ENCODE data around the gene FAM168A. TPM values are rescaled to one million over a fixed set of nuclear protein-coding genes. Genes with fewer than 3 reads are reported as not detected.

FAM168A gene
- total RNA-seq, 4 donors from 2014 or later: 17.5 to 43.4 (median 23.3) TPM

DNA sequence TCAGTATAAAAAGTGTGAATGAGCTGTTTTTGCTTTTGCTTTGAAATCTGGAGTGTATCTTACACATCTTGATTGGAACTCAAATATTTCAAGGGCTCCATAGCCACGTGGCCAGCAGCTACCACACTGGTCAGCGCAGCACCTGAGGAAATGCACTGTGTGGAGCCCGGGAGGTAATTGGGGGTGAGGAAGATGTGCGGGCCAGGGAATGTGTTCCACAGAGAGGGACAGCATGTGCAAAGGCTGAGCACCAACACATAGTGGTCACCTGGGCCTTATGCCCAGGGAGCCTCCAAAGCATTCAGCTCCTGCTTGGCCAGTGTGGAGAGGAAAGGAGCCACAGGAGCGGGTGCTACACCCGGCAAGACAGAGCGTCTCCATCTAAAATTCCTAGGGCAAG is 200.9 kb downstream of the FAM168A start:
- H3K36me3 ChIP-seq: no peaks in the 10 kb centered on the region
- TF ChIP-seq, protein P1, sequence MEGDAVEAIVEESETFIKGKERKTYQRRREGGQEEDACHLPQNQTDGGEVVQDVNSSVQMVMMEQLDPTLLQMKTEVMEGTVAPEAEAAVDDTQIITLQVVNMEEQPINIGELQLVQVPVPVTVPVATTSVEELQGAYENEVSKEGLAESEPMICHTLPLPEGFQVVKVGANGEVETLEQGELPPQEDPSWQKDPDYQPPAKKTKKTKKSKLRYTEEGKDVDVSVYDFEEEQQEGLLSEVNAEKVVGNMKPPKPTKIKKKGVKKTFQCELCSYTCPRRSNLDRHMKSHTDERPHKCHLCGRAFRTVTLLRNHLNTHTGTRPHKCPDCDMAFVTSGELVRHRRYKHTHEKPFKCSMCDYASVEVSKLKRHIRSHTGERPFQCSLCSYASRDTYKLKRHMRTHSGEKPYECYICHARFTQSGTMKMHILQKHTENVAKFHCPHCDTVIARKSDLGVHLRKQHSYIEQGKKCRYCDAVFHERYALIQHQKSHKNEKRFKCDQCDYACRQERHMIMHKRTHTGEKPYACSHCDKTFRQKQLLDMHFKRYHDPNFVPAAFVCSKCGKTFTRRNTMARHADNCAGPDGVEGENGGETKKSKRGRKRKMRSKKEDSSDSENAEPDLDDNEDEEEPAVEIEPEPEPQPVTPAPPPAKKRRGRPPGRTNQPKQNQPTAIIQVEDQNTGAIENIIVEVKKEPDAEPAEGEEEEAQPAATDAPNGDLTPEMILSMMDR (IDR thresholded peaks at IDR 0.05): no peak
- intact Hi-C loops (cut with DNase I; ENCODE audit: low total_unique reads) (no loop called here), in situ Hi-C loops (cut with MboI; ENCODE audit: low pct_ligation_motif_present in 1 of 4, low pct_unique_long_range_greater_than_20kb in 1 of 4, low sequenced_read_pairs in 3 of 4) (loop anchor here in 1 of 4 donors (10.0 kb wide), 1 partner anchor 52 kb away; no protein-coding TSS in a partner anchor)
- H3K4me3 ChIP-seq: no peak overlapping the region
- no peak overlapping the region for H3K27ac ChIP-seq
- H3K4me1 ChIP-seq: no peaks in the 10 kb centered on the region
- no peak for DNase-seq
- H3K9me3 ChIP-seq: no peaks in the 10 kb centered on the region
- WGBS, 2 donors (ENCODE audit: low coverage in 1 of 2): 87% methylated on average over 7 of the region's 7 CpGs; no CpG with 5 or more reads in 1 of the 2 donors
- H3K27me3 ChIP-seq: no peaks in the 10 kb centered on the region

DNA sequence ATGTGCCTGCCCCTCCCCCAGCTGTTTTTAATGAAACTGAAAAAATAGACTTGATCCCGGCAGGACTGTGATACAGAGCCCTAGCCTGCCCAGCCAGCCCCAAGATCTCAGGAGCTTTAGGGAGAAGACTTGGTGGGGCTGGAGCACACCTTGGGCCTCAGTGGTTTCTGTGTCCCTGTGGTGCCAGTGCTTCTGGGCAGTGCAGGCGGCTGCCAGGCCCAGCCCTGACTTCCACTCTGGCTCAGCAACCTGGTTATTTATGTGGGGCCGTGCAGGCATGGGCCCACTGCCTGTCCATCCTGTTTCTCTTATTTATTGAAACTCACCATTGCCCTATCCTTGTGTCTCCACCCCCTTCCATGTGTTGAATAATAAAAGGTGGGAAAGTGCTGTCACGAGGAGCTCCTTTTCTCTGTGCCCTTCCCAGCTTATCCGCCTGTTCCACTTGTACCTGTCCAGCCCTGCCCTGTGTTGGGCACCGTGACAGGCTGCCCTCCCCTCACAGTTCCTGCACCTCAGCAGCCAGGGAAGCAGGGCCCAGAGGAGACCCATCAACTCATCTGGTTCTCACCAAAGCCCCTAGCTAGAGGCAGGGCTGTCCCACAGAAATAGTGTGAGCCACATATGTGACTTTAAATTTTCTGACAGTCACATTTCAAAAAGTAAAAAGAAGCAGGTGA is 201.5 kb downstream of the FAM168A start:
- TF ChIP-seq, protein P1 (IDR thresholded peaks at IDR 0.05): no peak
- TF ChIP-seq POLR2AphosphoS5 (IDR thresholded peaks at IDR 0.05): no peak
- TF ChIP-seq POLR2A (IDR thresholded peaks at IDR 0.05): no peak
- no peak for TF ChIP-seq EP300 (IDR thresholded peaks at IDR 0.05; ENCODE audit: low read depth)
- Histone ChIP-seq H3K4me3 (no peak overlapping the region), H3K27me3 (no peaks in the 10 kb centered on the region), H3K4me1 (no peaks in the 10 kb centered on the region), H3K36me3 (no peaks in the 10 kb centered on the region), H3K27ac (no peak overlapping the region), H3K9me3 (no peaks in the 10 kb centered on the region)
- DNase-seq: no peak
- intact Hi-C loops (cut with DNase I; ENCODE audit: low total_unique reads): no loop called here
- in situ Hi-C loops (cut with MboI; ENCODE audit: low pct_ligation_motif_present in 1 of 4, low pct_unique_long_range_greater_than_20kb in 1 of 4, low sequenced_read_pairs in 3 of 4): loop anchor here in 1 of 4 donors (10.0 kb wide), 1 partner anchor 52 kb away; no protein-coding TSS in a partner anchor
- 68 to 88% methylated on average over 4 to 6 of the region's 6 CpGs for WGBS, 2 donors (ENCODE audit: low coverage in 1 of 2)

DNA sequence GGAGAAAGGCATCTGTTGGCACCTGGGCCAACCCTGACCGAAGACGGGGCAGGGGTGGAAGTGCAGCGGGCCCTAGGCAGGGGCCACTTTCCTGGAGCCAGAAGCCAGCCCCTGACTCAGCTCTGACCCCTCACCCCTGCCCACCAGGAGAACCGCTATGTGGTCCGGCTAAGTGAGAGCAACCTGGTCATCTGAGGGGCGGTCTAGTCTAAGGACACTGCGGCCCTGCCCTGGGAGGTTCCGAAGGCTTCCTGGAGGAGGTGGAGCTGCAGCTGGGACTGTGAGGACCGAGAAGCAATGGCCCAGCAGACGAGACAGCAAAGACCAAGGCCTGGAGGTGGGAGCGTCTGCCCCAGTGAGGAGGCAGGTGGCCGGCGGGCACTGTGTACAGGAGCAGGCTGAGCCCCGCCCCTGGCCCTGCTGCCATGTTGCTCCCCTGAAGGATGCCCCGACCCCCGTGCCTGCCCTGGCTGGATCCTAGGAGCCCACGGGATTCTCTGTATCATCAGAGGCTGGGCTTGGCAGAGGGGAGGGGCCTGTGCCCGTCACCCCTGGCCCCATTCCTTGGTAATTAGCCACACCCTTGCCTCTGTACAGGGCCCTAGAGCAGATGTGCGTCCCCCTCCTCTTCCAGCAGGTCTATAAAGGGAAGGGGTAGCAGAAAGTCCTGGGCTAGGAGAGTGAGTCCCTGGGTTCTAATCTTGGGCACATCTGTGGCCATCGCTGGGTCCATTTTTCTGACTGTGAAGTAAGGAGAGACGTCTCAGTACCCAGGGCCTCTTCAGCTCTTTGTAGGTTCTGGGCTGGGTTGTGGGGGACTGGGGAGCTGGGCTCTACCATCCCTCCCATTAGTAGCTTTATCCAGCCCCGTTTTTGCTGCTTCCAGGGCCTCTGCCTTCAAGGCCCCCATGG is 202.4 kb downstream of the FAM168A start:
- DNase-seq: no peak
- 81% methylated on average over 20 of the region's 22 CpGs; no CpG with 5 or more reads in 1 of the 2 donors for WGBS, 2 donors (ENCODE audit: low coverage in 1 of 2)
- H3K36me3 ChIP-seq: no peaks in the 10 kb centered on the region
- no peak overlapping the region for H3K27ac ChIP-seq
- in situ Hi-C loops (cut with MboI; ENCODE audit: low pct_ligation_motif_present in 1 of 4, low pct_unique_long_range_greater_than_20kb in 1 of 4, low sequenced_read_pairs in 3 of 4): loop anchor here in 1 of 4 donors (10.0 kb wide), 1 partner anchor 51 kb away; no protein-coding TSS in a partner anchor
- H3K4me3 ChIP-seq: no peak overlapping the region
- no peaks in the 10 kb centered on the region for H3K9me3 ChIP-seq
- intact Hi-C loops (cut with DNase I; ENCODE audit: low total_unique reads): no loop called here
- TF ChIP-seq EP300 (IDR thresholded peaks at IDR 0.05; ENCODE audit: low read depth) (no peak), POLR2A (IDR thresholded peaks at IDR 0.05) (no peak), POLR2AphosphoS5 (IDR thresholded peaks at IDR 0.05) (no peak)
- TF ChIP-seq, protein P1 (IDR thresholded peaks at IDR 0.05): no peak
- H3K27me3 ChIP-seq: no peaks in the 10 kb centered on the region
- H3K4me1 ChIP-seq: no peaks in the 10 kb centered on the region
